GM10266 (cell line): ENCODE measurements around the gene OR5B2.
"Not testable (repeated sequence)": the region's sequence is repeated elsewhere in the genome, so short reads cannot be mapped to it uniquely, and the experiment has no call there.

Experiments used
- DNase-seq: peaks from one replicate; pipeline ENCODE4 v3.0.0; 2012; ENCODE audit errors: extremely low spot score
- TF ChIP-seq, protein P1 (sequence below): IDR thresholded peaks from 2 replicates; pipeline ENCODE4 v1.5.1; 2012; ENCODE audit warnings: mild to moderate bottlenecking, low read depth; ENCODE audit not compliant: control insufficient read depth, insufficient read depth; ENCODE audit errors: missing control alignments

Gene OR5B2

DNA sequence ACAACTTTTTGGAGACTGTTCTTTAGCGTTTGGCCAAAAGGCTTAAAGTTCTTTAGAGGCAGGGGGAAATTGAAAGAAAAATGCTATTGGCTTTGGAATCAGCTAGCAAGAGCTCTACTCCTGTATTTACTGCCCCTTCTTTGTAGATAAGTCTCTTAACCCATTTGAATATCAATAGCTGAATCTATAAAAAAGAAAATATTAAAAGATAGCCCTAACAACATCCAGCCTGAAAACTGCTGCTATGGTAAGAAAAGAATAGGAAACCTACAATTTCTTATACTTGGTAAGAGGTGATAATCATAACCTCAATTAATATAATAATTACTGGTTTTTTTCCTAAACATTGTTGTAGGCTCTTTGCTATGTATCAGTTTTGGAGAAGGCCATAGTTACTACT is 14.2 kb upstream of the OR5B2 start, which contains the start of gene OR5B12:
TSS of gene OR5B12 (minus strand) at position 101 of the 400 bp plus-strand sequence. CDS start 2,085 bp downstream, outside the sequence.
- TF ChIP-seq, protein P1, sequence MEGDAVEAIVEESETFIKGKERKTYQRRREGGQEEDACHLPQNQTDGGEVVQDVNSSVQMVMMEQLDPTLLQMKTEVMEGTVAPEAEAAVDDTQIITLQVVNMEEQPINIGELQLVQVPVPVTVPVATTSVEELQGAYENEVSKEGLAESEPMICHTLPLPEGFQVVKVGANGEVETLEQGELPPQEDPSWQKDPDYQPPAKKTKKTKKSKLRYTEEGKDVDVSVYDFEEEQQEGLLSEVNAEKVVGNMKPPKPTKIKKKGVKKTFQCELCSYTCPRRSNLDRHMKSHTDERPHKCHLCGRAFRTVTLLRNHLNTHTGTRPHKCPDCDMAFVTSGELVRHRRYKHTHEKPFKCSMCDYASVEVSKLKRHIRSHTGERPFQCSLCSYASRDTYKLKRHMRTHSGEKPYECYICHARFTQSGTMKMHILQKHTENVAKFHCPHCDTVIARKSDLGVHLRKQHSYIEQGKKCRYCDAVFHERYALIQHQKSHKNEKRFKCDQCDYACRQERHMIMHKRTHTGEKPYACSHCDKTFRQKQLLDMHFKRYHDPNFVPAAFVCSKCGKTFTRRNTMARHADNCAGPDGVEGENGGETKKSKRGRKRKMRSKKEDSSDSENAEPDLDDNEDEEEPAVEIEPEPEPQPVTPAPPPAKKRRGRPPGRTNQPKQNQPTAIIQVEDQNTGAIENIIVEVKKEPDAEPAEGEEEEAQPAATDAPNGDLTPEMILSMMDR: no peak
- no peak for DNase-seq

DNA sequence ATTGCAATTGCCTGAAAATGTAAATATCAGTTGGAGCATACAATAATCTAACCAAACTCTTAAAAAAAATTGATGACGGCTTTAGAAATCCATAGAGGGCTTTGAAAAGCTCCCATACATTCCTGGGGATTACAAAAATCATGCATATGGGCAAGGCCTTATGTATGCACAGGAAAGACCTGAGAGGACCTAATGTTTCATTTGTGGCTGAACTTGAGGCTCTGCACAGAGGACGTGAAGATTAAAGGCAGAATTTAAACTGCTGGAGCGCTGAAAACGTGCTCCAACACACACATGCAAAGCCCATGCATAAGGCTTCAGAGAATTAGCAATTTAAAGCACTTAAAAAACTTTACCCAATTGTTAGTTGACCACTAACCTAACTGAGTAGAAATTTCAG is 10.6 kb upstream of the OR5B2 start:
- TF ChIP-seq, protein P1: no peak
- DNase-seq: no peak

DNA sequence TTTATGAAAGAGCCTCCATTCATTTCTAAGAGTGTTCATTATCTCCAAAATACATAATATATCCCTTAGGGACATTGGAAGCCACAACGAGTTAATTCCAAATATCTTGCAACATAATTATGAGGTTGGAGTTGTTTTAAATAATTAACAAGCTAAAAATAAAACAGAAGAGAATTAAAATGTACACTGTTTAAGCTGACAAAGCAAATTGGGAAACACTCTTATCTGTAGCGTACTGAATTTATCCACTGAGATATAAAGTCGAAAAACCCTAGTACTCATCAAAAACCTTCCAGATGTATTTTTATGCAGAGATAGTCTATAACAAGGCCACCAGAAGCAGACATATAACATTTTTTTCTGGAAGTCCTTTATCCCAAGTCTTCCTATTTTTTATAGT is 6.3 kb upstream of the OR5B2 start:
- TF ChIP-seq, protein P1: no peak
- no peak for DNase-seq

DNA sequence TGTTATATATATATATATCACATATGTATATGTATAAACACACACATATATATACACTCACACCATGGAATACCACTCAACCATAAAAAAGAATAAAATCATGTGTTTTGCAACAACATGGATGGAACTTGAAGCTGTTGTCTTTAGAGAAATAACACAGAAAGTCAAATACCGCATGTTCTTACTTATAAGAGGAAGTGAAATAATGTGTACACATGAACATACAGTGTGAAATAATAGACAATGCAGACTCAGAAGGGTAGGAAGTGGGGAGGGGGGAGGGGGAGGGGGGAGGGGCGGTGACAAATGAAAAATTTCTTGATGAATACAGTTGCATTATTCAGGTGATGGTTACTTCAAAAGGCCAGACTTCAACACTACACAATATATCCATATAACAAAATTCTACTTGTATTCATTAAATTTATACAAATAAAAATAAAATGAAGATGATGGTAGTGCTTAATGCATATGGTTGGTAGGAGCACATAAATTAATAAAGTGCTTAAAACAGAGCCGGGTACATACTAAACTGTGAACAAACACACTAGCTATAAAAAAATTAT is 5.8 kb upstream of the OR5B2 start:
- TF ChIP-seq, protein P1: no peak
- no peak for DNase-seq

DNA sequence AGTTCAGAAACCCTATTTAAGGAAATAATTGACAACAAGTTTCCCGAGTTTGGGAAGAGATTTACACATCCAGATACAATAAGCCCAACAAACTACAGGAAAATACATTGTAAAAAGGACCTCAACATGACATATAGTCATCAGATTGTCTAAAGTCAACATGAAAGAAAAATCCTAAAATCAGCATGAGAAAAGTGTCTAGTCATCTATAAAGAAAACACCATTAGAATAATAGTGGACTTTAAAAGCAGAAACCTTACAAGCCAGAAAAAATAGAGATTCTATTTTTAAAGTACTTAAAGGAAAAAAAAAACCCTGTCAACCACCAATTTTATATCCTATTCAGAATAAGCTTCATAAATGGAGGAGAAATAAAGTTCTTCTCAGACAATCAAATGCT is 1.4 kb upstream of the OR5B2 start:
- TF ChIP-seq, protein P1: no peak
- DNase-seq: no peak

DNA sequence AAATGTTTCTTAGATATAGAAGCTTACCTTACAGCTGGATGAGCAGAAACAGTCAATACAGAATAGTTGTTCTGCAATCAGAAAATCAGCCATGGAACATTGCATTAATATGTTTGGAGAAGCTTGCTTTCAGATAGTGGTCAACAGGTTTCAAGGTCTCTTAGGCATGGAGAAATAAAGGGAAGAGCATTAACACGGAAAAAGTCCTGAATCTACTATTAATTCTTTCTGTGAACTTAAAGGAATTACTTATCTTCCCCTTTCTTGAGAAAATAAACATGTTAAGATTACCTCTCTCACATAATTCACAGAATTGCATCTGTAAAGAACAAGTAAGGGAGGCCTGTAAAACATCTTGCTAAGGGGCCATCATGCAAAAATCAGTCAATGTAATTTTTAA is 21.1 kb downstream of the OR5B2 start, which contains the start of gene OR5B3:
TSS of gene OR5B3 (minus strand) at position 101 of the 400 bp plus-strand sequence. CDS start 3,465 bp downstream, outside the sequence.
- DNase-seq: no peak
- TF ChIP-seq, protein P1: no peak

DNA sequence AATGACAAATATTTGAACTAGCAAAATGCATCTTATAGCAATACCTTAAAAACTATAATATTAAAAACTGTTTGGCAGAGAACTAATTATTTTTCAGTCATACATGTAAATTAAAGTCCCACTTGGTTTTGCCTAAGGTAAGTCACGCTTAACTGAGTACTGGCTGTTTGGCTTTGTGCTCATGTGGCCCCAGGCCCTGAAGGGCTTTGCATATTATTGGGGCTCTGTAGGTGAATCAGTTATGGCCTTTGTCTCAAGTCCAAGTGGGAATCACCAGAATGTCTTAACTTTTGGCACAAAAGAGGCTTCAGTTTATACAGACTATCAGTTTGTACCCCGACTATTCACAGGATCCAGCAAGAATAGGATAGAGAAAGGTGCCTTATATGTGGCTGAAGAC is 28.3 kb downstream of the OR5B2 start:
- DNase-seq: not testable (repeated sequence)

DNA sequence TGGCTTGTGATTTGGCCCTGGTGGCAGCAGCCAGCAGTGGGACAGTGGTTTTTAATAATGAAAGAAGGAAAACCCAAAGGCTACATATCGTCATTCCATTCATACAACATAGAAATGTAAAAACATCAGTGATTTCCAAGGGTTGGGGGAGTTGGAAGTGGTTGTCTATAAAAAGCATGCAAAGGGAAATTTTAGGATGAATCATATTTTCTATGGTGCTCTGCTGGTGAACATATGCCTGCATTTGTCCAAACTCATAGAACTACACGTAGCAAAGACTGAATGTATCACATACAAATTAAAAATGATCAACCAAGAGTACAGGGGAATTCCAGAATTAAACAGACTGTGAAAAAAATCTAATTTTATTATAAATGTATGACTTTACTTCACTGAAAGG is 32.3 kb downstream of the OR5B2 start:
- TF ChIP-seq, protein P1: no peak
- no peak for DNase-seq
